Medulla oblongata (tissue), 1 donor: ENCODE results near the gene NDRG3.

ENCODE experiments used
- DNase-seq: peaks from one replicate; pipeline ENCODE4 v3.0.0-alpha.2; 2015; ENCODE audit errors: extremely low spot score

Gene NDRG3

DNA sequence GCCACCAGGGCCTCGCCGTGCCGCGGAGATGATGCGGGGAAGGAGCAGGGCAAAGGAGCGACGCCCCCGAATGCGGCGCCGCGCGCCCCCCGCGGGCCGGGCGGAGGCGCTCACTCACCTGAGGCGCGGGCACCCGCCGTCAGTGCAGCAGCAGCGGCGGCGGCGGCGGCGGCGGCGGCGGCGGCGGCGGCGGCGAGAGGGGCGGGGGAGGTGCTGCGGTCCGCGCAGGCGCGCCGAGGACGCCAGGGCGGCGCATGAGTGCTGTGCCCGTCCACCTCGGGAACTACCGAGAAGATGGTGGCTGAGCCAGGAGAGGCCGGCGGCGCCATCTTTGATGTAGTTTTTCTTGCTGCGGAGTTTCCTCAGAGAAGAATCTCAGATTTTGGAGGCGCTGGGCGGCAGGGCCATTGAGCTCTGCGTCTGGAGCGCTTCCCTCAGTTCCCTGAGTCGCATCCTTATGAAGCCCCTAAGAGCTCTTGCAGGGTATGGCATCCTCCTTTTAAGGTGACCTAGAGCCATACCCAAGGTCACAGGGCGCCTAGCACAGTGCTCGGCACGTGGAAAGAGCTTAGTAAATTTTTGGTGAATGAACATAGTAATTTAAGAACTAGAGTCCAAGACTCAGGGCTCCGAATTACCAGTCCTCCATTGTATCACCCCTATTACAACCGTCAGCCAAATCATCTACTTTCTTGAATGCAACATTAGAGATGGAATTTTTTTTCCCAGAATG is at the start of gene NDRG3:
Gene NDRG3 (minus strand): TSS at position 164 of the 733 bp plus-strand sequence. CDS start 24,355 bp downstream, outside the sequence.
- DNase-seq: peak; percentile 95

DNA sequence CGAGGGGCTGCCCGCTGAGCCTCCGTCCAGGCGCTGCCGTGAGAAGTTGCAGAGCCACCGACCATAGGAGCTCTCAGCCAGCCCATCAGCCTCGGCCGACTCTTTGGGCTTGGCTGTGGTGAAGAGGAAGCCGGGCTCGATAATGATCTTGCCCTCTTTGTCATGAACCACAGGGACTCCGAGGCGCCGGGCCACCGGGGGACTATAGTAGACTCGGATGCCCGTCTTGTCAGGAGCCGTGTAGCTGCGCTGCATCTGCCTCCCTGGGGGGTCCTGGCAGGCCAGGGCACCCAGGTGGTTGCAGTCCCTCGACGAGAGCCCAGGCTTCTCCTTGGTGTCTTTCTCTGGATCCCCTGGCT is 48.2 kb upstream of the NDRG3 start:
- DNase-seq: no peak

DNA sequence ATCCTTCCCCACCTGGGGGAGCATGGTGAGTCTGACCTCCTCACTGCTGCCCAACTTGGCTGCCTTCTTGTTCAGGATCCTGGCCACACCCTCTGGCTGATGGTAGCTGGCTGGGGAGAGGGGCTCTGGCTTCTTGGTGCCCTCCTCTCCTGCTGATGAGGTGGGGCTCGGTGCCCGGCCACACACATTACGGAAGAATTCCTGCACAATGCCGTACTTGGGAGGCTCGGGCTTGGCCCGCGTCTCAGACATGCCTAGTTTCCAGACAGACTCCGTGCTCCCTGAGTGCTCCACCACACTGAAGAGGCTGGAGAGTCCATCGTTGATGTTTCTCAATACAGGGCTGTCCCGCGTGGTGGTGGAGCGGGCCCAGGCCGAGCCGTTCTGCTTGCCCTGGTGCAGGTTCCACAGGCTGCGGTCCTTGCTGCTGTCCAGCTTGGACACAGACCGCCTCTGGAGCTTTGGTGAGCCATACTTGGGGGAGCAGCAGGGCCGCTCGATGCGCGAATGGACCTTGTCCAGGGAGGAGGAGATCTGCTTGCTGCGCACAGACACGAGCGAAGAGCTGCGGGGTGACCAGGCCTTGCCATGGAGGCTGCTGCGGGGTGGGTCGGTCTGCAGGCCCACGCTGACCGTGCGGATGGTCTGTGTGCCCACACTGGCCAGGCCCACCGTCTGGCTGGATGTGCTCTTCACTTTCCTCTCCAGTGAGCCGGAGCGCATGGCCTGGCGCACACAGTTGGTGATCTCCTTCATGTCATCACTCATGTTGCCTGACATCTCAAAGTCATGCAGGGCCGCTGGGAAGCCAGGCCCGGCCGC is 47.6 kb upstream of the NDRG3 start:
- DNase-seq: no peak

DNA sequence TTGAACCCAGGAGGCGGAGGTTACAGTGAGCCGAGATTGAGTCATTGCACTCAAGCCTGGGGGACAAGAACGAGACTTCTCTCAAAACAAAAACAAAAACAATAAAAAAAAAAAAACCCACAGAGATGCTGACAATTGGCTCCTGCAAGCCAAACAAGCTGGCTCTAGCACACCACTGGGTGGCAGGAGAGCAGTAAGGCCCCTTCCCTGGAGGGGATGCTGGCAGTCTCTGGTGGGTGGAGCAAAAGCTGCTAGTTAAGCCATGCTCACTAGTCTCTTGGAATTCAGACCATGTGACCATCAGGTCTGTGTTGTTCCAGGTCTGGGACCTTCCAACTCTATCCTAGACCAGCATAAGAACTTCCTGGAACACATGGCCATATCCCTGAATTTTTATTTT is 46.5 kb upstream of the NDRG3 start:
- DNase-seq: peak; percentile 54

DNA sequence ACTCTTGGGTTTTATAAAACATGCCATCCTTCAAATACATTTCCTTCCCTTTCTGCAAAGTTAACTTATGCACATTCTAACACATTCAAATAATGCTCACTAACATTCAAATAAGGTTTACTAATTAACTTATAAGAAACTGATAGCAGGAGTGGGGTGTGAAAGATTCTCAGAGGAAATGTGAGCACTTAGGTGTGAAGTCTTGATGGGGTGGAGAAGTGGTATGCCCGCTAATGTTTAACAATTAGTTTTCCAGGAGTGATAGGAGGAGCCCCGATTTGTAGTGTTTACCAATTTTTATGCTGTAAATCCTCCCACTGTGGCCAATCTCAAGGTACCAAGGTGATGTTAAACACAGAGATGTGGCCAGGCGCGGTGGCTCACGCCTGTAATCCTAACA is 46.0 kb upstream of the NDRG3 start:
- DNase-seq: no peak

DNA sequence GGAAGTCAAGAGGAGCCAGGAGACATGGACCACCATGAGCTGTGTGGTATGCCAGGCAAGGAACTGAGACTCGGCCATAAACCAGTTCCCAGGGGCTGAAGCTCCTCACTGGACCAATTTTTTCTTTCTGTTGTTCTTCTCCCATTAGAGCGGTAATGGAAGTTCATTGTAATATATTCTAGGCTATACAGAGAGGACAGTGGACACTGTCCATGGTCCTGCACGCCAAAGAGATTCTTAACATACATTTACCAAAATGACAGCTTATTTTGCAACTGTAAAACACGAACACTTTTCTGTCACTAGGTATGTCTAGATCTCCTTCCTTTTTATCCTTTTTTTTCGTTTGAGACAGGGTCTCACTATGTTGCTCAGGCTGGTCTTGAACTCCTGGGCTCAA is 40.8 kb upstream of the NDRG3 start:
- DNase-seq: no peak

DNA sequence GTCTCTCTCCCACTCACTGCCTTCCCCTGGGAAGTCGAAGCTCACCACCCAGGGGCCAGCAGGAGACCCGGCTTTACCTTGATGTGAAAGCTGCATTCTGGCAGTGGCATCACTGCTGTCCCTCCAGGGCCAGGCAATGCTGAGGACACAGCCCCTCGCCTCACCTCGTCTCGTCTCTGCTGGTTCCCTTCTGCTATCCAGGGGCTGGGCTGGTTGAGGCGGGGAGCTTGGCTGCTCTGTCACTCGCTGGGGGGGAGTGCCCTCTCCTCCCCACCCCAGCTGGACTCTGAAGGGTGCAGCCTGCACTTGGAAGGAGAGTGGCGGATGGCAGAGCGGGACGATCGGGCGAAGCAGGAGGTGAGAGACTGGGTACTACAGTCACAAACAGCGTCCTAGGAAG is 40.4 kb upstream of the NDRG3 start:
- no peak for DNase-seq

DNA sequence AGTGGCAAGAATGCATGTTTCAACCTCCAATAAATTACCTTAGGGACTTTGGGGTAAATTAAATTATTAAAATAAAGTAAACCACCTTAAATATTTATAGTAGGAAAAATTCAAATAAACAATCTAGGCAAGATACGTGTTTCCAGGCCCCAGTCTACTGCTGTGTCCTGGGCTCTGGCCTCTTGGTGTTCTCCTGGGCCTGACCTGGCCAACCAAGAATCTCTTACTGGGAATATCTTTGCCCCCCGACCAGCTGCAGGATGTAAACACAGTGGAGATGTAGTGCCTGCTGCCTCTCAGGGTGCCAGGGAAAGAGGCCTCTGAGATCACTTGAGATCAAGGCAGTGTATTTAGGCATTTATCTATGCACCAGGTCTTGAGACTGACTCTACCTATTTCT is 39.4 kb upstream of the NDRG3 start:
- DNase-seq: no peak

DNA sequence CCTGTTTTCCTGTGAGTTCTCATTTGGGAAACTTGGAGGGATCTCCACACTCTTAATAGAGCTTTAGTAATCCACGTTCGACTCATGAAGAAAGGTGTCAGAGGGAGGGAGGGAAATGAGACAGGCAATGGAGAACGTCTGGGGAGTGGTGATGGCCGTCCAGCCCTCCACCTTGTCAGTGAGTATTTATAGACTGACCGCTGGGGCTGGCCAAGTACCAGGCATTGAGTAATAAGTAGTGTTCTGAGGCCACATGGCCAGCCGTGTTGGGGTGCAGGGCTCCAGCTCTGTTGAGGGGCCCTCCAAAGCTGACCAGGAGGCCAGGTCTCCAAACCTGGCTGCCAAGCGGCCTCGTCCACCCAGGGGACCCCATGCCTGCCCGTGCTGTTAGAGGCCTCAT is 39.0 kb upstream of the NDRG3 start:
- DNase-seq: no peak

DNA sequence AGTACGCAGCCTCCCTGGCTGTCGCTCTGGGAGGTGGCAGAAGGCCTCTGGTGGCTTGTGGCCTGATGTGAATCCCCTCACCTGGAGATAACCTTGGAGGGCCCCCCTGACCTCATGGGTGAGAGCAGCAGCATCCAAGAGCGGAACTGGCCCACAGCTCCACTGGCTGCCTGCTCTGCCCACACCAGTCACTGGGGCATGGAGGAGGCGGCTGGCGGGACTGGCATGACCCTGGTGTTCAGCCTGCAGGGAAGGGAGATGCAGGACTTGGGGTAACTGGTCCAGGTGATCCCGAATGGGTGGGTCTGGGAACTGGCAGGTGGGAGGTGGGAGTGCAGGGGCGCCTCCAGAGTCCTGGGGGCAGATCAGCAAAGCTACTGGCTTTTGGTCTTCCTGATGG is 38.2 kb upstream of the NDRG3 start:
- DNase-seq: no peak

DNA sequence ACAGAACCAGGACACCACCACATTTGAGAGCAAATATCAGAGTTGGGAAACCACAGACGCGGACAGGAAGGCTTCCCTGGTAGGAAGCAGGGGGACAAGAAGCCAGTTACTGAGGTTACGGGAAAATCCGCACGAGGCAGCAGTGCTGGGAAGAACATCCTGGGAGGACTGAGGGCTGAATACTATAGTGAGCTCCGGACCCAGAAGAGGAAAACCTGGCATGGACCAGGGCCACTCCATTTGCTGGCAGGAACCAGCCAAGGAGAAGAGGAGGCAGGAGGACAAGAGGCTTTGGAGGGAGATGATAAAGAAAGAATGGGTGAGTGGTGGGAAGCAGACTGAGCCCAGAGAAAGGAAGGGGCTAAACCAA is 33.8 kb upstream of the NDRG3 start:
- no peak for DNase-seq

DNA sequence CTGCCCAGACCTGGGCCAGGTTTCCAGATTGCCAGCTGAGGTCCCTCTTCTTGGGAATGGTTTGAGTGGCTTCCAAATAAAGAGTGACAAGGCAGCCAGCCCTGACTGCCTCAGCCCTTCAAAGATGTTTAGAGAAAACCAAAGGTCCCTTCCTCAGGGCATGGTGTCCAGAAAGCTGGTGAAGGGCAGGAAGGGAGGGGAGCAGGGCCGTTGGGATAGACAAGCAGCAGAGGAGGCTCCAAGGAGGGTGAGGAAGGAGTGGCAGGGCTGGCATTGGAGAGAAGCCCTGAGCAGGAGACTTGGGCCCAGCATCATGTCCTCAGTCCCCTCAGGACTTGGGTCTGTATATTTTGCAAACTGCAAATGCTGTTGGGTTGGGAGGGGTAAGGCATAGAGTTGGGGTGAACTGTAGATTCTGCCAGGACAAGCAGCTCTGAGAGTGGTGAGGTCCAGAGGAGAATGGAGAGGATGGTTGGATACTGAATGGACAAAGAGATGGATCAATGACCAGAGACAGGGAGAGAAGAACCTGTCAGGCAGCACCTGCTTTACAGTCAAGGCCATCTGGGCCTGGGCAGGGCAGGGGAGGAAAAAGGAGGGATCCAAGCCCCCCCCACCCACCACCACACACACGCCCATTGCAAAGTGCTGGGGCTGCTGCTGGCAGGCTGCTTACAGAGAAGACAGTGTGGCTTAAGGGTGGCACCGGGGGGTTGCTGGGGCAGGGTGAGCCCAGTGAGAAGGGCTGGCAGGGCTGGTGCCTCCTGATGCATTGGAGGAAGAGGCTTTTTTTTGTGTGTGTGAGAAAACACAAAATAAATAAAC is 33.2 kb upstream of the NDRG3 start:
- DNase-seq: no peak

DNA sequence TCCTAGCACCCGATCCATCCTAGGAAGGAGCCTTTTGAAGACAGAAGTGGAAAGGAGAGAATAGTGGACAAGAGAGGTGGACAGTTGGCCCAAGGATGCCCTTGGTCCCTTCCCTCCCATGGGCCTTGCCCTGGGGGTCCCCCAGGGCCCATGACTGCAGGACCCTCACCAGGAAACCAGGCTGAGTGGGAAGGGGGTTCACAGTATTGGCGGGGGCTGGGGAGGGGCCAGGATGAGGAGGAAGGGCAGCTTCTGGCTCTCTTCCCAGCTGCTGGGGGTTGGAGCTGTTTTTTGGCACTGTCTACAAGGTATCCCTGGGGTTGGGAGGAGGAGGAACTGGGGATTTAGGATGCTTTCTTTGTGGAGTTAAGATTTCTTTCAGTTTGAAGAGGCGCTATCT is 31.7 kb upstream of the NDRG3 start:
- DNase-seq: no peak

DNA sequence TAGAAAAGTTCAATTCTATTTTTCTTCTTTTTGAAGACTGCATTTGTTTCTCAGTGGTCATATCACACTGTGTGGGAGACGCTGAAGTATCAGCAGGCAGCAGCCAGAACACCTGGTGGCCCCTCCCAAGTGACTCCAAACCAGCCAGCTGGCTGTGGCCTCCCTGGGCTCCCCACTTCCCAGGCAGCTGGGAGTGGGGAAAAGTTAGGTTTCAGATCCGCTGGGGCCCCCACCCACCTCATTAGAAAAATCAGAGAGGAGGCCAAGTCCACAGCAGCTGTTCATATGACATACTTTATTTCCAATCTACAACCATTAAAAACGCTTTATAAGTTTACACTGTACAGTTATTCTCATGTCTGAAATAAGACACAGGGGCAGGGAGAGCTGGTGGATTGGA is 31.3 kb upstream of the NDRG3 start:
- no peak for DNase-seq

DNA sequence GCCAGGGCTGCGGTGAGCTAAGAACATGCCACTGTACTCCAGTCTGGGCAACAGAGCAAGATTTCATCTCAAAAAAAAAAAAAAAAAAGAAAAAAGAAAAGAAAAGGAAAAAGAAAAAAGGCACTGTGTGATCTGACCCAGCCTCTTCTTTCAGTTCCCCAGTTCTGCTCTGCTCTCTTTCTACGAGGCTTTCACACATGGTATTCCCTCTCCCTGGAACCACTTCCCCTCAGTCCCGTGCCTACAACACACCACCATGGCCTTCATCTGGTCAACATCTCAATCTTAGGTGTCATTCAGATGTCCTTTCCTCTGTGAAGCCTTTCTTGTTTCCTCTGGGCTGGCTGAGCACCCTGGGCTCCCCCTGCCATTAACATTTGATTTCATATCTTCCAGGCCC is 29.9 kb upstream of the NDRG3 start:
- DNase-seq: peak; percentile 31

DNA sequence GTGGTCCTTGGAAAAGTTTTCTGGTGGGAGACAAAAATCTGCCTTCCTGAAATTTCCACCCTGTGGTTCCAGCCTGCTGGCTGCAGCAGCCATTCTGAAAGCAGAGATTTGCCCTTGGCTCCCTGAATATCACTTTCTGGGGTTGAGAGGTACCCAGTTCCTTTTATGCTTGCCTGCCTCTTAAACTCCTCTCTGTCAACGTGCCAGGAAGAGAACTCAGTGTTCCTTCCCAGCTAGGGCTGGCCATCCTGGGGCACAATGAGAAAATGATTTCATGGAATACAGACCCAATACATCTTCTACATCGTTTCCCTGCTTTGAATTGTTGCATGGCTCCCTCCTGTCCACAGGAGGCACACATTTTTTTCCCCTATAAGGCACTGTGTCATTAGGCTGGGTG is 29.3 kb upstream of the NDRG3 start:
- peak; percentile 46 for DNase-seq

DNA sequence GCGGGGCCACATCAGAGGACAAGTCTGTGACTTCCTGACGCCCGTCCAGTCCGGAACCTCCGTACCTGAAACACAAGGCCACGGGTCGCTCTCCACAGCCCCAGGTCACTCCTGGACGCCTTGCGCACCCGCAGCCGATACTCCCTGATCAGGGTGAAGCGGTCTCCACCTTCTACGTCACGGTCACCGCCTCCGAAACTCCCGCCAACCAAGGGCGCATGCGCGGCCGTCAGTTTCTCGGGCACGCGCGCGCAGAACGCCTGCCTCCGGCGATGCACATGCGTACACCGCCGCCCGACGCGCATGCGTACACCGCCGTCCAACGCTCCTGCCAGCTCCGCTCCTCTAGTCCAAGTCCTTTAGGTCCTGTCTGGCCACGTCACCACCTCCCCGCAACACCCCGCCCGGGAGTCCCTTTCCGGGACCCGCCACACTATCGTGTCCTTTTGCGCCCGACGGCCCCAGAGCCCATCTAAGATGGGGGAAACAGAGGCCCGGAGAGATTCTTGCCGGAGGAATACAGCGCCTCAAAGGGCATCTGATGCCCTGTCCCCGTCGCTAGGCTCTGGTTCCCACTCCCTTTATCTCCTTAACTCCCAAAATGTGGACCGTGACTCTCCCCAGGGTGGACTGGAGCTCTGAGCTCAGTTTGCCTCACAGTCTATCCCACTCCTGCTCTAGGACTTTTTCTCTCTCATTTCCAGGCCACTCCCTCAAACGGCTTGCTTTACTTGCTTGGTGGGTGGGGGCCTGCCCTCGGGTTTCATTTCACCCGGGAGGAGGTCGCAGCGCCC is 27.9 kb upstream of the NDRG3 start, which contains the start of gene DSN1:
Gene DSN1 (minus strand): TSS at position 167 of the 794 bp plus-strand sequence. CDS start 2,305 bp downstream, outside the sequence.
- peak; percentile 94 for DNase-seq

DNA sequence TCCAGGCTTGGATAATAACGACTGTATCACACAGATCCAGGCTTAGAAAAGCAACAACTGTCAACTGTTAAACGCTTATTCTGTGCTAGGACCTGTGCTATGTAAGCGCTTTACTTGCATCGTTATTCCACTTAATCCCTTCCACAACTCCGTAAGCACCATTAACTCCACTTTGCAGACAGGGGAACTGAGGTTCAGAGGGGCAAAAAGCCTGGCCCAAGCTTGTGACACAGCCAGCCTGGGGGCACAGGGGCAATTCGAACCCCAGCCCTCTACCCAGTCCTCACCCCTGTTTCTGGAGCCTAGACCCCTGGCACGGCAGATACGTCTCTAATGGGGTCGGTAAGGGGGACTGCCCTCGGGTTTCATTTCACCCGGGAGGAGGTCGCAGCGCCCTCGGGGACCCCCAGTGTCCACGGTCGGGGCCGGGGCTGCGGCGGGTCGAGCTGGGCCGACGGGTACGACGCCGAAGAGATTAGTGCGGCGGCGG is 27.3 kb upstream of the NDRG3 start:
- no peak for DNase-seq

DNA sequence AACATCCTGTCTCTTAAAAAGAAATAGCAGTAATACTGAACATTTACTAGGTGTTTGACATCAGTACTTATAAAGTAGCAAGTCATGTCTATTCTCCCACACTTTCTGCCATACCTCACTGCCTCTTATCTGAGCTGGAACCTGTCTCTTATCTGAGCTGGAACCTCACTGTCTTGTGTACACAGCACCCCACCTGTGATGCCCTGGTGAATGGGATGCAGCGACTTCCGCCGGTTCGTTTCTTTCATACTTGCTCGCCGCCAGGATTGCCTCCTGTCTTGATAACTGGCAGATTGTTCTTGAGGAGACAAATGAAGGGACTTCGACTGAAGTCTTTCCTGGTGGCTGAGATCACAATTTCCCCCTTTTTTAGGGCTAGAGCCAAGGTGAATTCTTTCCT is 24.8 kb upstream of the NDRG3 start:
- DNase-seq: no peak

DNA sequence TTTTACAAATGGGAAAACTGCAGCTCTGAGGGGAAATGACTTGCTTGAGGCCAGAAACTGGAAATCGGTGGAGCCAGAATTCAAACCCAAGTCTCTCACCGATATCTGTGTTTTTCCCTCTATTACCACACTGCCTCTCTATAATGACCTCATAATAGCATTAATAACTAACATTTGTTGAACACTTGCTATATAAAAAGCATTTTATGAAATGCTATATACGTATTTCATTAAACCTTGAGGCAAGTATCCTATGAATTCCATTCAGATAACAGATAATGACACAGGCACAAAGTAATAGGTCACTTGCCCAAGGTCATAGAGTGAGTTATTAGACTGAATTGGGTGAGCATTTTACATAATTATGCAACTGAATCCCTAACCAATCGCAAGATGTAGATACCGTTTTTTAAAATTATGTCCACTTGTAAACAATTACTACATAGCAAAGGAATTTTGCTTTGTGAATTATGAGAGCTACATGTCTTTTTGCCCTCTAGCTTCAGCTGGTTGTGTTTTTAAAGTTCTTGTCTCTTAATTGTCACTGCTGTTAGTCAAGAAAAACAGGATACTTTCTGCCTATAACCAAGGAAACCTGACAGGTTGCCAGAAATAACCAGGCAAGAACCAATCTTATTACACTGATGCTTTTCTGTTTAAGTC is 23.0 kb upstream of the NDRG3 start:
- DNase-seq: no peak

DNA sequence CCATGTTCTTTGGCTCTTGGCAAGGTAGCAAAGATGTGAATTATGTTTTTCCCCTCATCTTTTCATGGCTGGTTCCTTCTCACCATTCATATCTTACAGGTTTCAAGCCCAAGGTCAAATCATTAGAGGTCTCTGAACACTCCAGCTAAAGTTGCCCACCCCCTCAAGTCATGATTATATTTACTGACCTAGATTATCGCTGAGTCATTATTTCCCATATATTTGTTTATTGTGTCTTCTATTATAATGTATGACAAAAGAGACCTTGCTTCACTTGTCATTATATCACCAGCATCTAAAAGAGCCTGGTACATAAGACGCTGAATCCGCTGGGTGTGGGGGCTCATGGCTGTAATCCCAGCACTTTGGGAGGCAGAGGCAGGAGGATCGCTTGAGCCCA is 15.2 kb upstream of the NDRG3 start:
- DNase-seq: no peak
